Esophagus muscularis mucosa (tissue), 4 donors: Measurements from ENCODE around the gene NPAS3. TPM values are rescaled to one million over a fixed set of nuclear protein-coding genes. Genes with fewer than 3 reads are reported as not detected.

ENCODE experiments used
- DNase-seq: peaks from one replicate; pipeline ENCODE4 v3.0.0-alpha.2; 2017; ENCODE audit errors: extremely low spot score
- H3K27ac ChIP-seq, 4 donors: fragments of 200-600 bp; sonication (generic); replicated peaks in 1 of 4; 1 replicate in 3 of 4; 2 replicates in 1 of 4; pipeline ENCODE4 v1.5.1; 2016 to 2019; ENCODE audit warnings: mild to moderate bottlenecking in 1 of 4
- H3K27me3 ChIP-seq, 4 donors: fragments of 200-600 bp; sonication (generic); one replicate each; pipeline versions ENCODE4 v1.5.1 to v1.6.0; 2016 to 2019
- H3K36me3 ChIP-seq, 4 donors: fragments of 200-600 bp; sonication (generic); one replicate each; pipeline ENCODE4 v1.5.1; 2016 to 2019
- H3K4me1 ChIP-seq, 4 donors: fragments of 200-600 bp; sonication (generic); one replicate each; pipeline ENCODE4 v1.5.1; 2016 to 2019
- H3K4me3 ChIP-seq, 4 donors: fragments of 200-600 bp; sonication (generic); 1 replicate in 2 of 4; 2 replicates in 2 of 4; pipeline ENCODE4 v1.5.1; 2016 to 2019; ENCODE audit warnings: mild to moderate bottlenecking in 4 of 4, moderate library complexity in 1 of 4
- H3K9me3 ChIP-seq, 4 donors: fragments of 200-600 bp; sonication (generic); 1 replicate in 3 of 4; 2 replicates in 1 of 4; pipeline ENCODE4 v1.5.1; 2016 to 2019
- CTCF ChIP-seq, 3 experiments: fragments of 200-600 bp in 2 of 3; fragments of 450-650 bp in 1 of 3; sonication (generic) in 2 of 3; IDR thresholded peaks; one replicate each; pipeline ENCODE4 v1.5.1; 2017 to 2019; ENCODE audit warnings: antibody characterized with exemption in 3 of 3, mild to moderate bottlenecking in 2 of 3, moderate library complexity in 1 of 3
- EP300 ChIP-seq: sonication (generic); formaldehyde crosslinking; IDR thresholded peaks from one replicate; pipeline ENCODE4 v1.6.1; 2017; ENCODE audit warnings: antibody characterized with exemption
- POLR2A ChIP-seq: fragments of 450-650 bp; IDR thresholded peaks from one replicate; pipeline ENCODE4 v1.6.1; 2017; ENCODE audit warnings: antibody characterized with exemption, moderate library complexity, mild to moderate bottlenecking, low read depth
- POLR2AphosphoS5 ChIP-seq, 2 donors: sonication (generic); formaldehyde crosslinking; IDR thresholded peaks; one replicate each; pipeline ENCODE4 v1.6.1; 2017; ENCODE audit warnings: antibody characterized with exemption in 2 of 2
- WGBS: methylation state at CpG from one replicate; pipeline ENCODE4 v1.1.5; 2018; 5-methylcytosine and 5-hydroxymethylcytosine counted together
- intact Hi-C: fragments of 100-400 bp; cut with DNase I; formaldehyde crosslinking; loops from one replicate; pipeline ENCODE4 v1.15.1; 2023
- total RNA-seq, 4 donors: library from RNA; depleted of rRNA; stranded (reverse); fragments of >200 nt; gene quantifications; one replicate each; pipeline versions ENCODE4 v1.1.0 to v1.2.1, GENCODE V29; 2016

Gene NPAS3
- total RNA-seq, 4 donors from 2014 or later: 3.3 to 7.3 (median 5.8) TPM

DNA sequence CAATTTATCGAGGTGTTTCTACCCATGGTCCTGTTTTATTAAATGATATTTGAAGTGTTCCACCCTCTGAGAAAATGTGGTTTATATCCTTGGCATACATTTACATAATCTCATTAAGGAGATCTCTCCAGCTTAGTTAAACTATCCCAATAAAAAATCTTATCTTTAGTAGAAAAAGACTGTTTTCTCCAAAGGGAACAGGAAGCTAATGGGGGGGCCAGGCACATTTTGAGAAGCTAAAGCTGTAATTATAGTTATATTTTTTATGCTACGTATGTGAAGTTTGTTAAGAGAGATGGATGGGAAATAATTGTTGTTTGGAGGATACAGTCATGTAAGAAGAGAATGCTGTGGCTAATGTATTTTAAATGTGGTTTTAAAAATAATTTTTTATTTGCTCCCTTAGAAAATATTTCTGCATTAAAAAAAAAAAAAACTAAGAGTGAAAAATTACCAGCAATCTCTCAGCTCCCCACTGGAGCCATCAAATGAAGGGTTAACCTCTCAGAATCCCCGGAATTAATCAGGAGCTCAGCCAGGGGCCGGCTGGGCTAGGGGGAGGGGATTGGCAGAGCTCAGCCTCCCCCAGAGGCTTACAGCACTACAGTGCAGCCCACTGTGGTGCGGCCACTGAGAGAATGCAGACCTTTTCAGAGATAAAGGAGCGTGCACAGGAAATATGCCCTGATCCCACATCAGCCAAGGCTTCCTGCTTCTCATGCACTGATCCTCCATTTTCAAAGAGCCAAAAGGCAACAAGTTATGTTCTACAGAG, 826.4 kb downstream of the NPAS3 start:
- Histone ChIP-seq H3K36me3 (no peaks in the 10 kb centered on the region), H3K27me3 (no peaks in the 10 kb centered on the region), H3K9me3 (no peaks in the 10 kb centered on the region), H3K4me1 (peaks cover 0 to 18% (median 8%) of the 10 kb centered on the region in 4 donors), H3K4me3 (no peak overlapping the region), H3K27ac (no peak overlapping the region)
- WGBS: 40% methylated on average over 6 of the region's 6 CpGs
- no peak for DNase-seq
- TF ChIP-seq POLR2A (no peak), POLR2AphosphoS5 (IDR thresholded peaks at IDR 0.05) (no peak), CTCF (IDR thresholded peaks at IDR 0.05) (no peak), EP300 (no peak)
- intact Hi-C loops: no loop called here

GRCh38 chr14:33767586-33768457, 829.1 kb downstream of the NPAS3 start:
- no peaks in the 10 kb centered on the region for H3K9me3 ChIP-seq
- no peak overlapping the region for H3K4me3 ChIP-seq
- H3K27ac ChIP-seq: no peak overlapping the region
- peaks cover 0 to 12% (median 6%) of the 10 kb centered on the region in 4 donors for H3K4me1 ChIP-seq
- no peaks in the 10 kb centered on the region for H3K27me3 ChIP-seq
- no peaks in the 10 kb centered on the region for H3K36me3 ChIP-seq
- no peak for DNase-seq
- TF ChIP-seq CTCF (IDR thresholded peaks at IDR 0.05) (no peak), POLR2A (no peak), POLR2AphosphoS5 (IDR thresholded peaks at IDR 0.05) (no peak), EP300 (no peak)
- 84% methylated on average over 7 of the region's 7 CpGs for WGBS
- intact Hi-C loops: no loop called here

- no peaks in the 10 kb centered on the region for H3K36me3 ChIP-seq
- 94% methylated on average over 1 of the region's 1 CpG for WGBS
Observed at GRCh38 chr14:33768458-33768830, 829.8 kb downstream of the NPAS3 start.

More at GRCh38 chr14:33768458-33768830, 829.8 kb downstream of the NPAS3 start:
- TF ChIP-seq CTCF (IDR thresholded peaks at IDR 0.05): no peak
- no peak for TF ChIP-seq POLR2A
- TF ChIP-seq EP300: no peak
- TF ChIP-seq POLR2AphosphoS5 (IDR thresholded peaks at IDR 0.05): no peak
- DNase-seq: no peak
- no peak overlapping the region for H3K4me3 ChIP-seq
- no peaks in the 10 kb centered on the region for H3K9me3 ChIP-seq
- H3K27ac ChIP-seq: no peak overlapping the region
- intact Hi-C loops: no loop called here
- peaks cover 0 to 12% (median 6%) of the 10 kb centered on the region in 4 donors for H3K4me1 ChIP-seq
- no peaks in the 10 kb centered on the region for H3K27me3 ChIP-seq
